CD4-positive, CD25-positive, alpha-beta regulatory T cell (primary cell): ENCODE results near the gene JARID2. TPM values are rescaled to one million over a fixed set of nuclear protein-coding genes. Genes with fewer than 3 reads are reported as not detected.

Experiments
- ATAC-seq, 2 donors: fragments of 150-1000 bp; cut with Tn5 transposase; one replicate each; pipeline ENCODE4 v1.10.0; 2021; ENCODE audit warnings: low read depth in 2 of 2, moderate number of reproducible peaks in 2 of 2, moderate library complexity in 1 of 2
- DNase-seq, 3 donors: peaks; one replicate each; pipeline versions ENCODE4 v3.0.0 to v3.0.0-alpha.2; 2012 to 2022; ENCODE audit warnings: mixed read lengths in 1 of 3
- H3K27ac ChIP-seq: one replicate; pipeline ENCODE4 v1.7.0; 2013; ENCODE audit warnings: mild to moderate bottlenecking, low read length; ENCODE audit not compliant: insufficient read depth, poor library complexity, severe bottlenecking
- H3K27me3 ChIP-seq: one replicate; pipeline ENCODE4 v1.7.0; 2013; ENCODE audit warnings: low read length; ENCODE audit not compliant: control insufficient read depth, insufficient read depth
- H3K36me3 ChIP-seq: one replicate; pipeline ENCODE4 v1.7.0; 2013; ENCODE audit warnings: mild to moderate bottlenecking, low read length, moderate library complexity; ENCODE audit not compliant: control insufficient read depth, insufficient read depth
- H3K4me1 ChIP-seq: 2 replicates; pipeline ENCODE4 v1.7.0; 2013; ENCODE audit warnings: mild to moderate bottlenecking, low read length; ENCODE audit not compliant: insufficient read depth, control insufficient read depth, poor library complexity, severe bottlenecking
- H3K4me3 ChIP-seq: one replicate; pipeline ENCODE4 v1.7.0; 2013; ENCODE audit warnings: low read depth, mild to moderate bottlenecking, low read length, moderate library complexity
- H3K9me3 ChIP-seq, 2 experiments: 1 replicate in 1 of 2; 2 replicates in 1 of 2; pipeline ENCODE4 v1.7.0; 2013; ENCODE audit warnings: low read length in 2 of 2, mild to moderate bottlenecking in 1 of 2, moderate library complexity in 1 of 2; ENCODE audit not compliant: control insufficient read depth in 2 of 2
- H3K27ac Mint-ChIP-seq, 3 donors: one replicate each; pipeline ENCODE4 v1.8.0; 2020 to 2022; ENCODE audit warnings: mild to moderate bottlenecking in 3 of 3, mixed read lengths in 3 of 3, moderate library complexity in 2 of 3
- H3K27me3 Mint-ChIP-seq: one replicate; pipeline ENCODE4 v1.8.0; 2022; ENCODE audit warnings: mild to moderate bottlenecking, mixed read lengths
- H3K36me3 Mint-ChIP-seq: one replicate; pipeline ENCODE4 v1.8.0; 2020; ENCODE audit warnings: mixed read lengths
- H3K4me1 Mint-ChIP-seq, 4 donors: one replicate each; pipeline ENCODE4 v1.8.0; 2020 to 2022; ENCODE audit warnings: mixed read lengths in 4 of 4, mild to moderate bottlenecking in 1 of 4
- H3K4me3 Mint-ChIP-seq, 4 donors: one replicate each; pipeline ENCODE4 v1.8.0; 2020 to 2022; ENCODE audit warnings: mild to moderate bottlenecking in 4 of 4, mixed read lengths in 4 of 4, moderate library complexity in 3 of 4
- H3K9me3 Mint-ChIP-seq, 7 donors: one replicate each; pipeline ENCODE4 v1.8.0; 2020 to 2022; ENCODE audit warnings: mixed read lengths in 7 of 7, mild to moderate bottlenecking in 3 of 7, moderate library complexity in 2 of 7
- polyA plus RNA-seq, 4 donors: library from polyadenylated mRNA; unstranded; fragments of 300-500 nt; fragmentation: Illumina TruSeq; gene quantifications; one replicate each; pipeline ENCODE4 v1.2.3, GENCODE V29; 2021
- total RNA-seq: library from RNA; stranded (reverse); gene quantifications from one replicate; pipeline ENCODE4 v1.2.3, GENCODE V29; 2022

The JARID2 gene
- total and polyA plus RNA-seq, 5 donors from 2014 or later = 4.1 to 26.1 (median 5.6) TPM

DNA sequence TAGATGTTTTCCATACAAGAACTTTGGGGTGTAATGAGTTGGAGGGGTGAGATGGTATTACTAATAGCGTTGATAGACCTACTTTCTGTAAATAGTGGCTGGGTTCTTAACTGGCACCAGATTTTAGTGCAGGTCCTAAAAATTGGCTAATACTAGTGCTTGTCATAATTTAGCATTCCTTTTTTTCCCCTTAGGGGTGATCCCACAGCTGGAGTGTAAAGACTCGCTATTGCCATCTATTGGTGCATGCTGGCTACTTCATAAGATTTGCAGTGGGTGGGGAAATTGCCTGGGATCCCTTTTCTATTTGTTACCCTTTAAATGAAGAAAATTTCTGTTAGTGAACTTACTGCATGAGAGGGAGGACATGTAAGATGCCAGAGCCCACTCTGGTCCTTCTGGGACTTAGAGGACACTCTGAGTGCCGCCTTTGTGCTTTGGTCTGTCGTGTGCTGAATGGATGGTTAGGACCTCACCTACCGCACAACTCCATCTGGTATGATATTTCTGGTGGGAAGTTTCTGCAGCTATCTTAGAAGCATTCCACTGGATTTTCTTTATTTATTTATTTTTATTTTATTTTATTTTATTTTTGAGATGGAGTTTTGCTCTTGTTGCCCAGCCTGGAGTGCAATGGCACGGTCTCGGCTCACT lies 195.5 kb downstream of the JARID2 start:
- peaks cover 47 to 70% (median 64%) of the 10 kb centered on the region in 4 donors for H3K4me1 Mint-ChIP-seq
- Histone ChIP-seq H3K27ac (no peak overlapping the region), H3K27me3 (no peaks in the 10 kb centered on the region), H3K9me3 (no peaks in the 10 kb centered on the region), H3K4me3 (no peak overlapping the region), H3K36me3 (peaks cover 2% of the 10 kb centered on the region), H3K4me1 (peaks cover 15% of the 10 kb centered on the region)
- no peaks in the 10 kb centered on the region for H3K27me3 Mint-ChIP-seq
- H3K9me3 Mint-ChIP-seq = no peaks in the 10 kb centered on the region
- peak overlapping the region; percentile 0 to 45 (median 11) for H3K27ac Mint-ChIP-seq
- no peaks in the 10 kb centered on the region for H3K36me3 Mint-ChIP-seq
- H3K4me3 Mint-ChIP-seq = peak overlapping the region in 1 of 4 donors; percentile 37
- DNase-seq (peak in 2 of 3 donors; percentile 30 to 59), ATAC-seq (no peak)

DNA sequence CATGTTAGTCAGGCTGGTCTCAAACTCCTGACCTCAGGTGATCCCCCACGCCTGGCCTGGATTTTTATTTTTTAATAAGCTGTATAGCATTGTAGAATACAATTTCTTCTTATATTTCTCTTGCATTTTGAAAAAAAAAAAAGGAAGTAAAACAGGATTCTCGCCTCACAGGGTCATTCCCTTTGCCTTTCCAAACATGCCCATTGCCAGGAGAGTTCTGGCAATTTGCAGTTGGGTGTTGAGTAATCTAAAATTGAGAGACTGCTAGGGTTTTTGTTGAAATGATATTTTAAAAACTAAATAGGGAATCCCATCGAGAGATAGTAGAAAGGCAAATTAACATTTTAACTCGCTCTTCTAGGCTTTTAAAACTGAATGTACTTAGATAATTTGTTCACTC lies 196.1 kb downstream of the JARID2 start:
- Mint-ChIP-seq H3K9me3 (no peaks in the 10 kb centered on the region), H3K36me3 (no peaks in the 10 kb centered on the region), H3K27me3 (no peaks in the 10 kb centered on the region), H3K4me1 (peaks cover 42 to 70% (median 61%) of the 10 kb centered on the region in 4 donors), H3K27ac (peak overlapping the region in 1 of 3 donors; percentile 78), H3K4me3 (no peak overlapping the region)
- H3K27me3 ChIP-seq = no peaks in the 10 kb centered on the region
- H3K9me3 ChIP-seq = no peaks in the 10 kb centered on the region
- no peak overlapping the region for H3K4me3 ChIP-seq
- H3K27ac ChIP-seq = no peak overlapping the region
- H3K4me1 ChIP-seq = peaks cover 15% of the 10 kb centered on the region
- no peak for DNase-seq
- H3K36me3 ChIP-seq = peaks cover 2% of the 10 kb centered on the region
- ATAC-seq = no peak

DNA sequence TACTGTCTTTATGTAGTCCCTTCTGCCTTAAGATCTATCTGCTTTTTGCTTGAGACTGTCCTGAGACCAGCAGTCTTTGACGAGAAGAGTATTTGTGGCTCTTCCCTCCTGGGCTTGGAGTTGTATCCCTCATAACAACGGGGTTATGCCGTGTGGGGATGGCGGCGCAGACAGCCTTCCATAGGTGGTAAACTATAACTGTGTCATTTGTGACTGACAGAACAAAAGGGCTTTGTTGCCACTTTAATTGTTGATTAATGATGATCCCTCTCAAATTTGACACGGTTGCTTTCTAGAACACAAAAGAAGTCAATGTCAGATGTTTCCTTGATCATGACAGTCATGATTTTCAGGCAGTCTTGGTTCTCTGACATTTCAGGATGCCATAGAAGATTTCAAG lies 196.6 kb downstream of the JARID2 start:
- Histone ChIP-seq H3K27me3 (no peaks in the 10 kb centered on the region), H3K27ac (no peak overlapping the region), H3K9me3 (no peaks in the 10 kb centered on the region), H3K4me3 (no peak overlapping the region), H3K36me3 (peaks cover 2% of the 10 kb centered on the region), H3K4me1 (peaks cover 15% of the 10 kb centered on the region)
- DNase-seq (no peak), ATAC-seq (no peak)
- no peak overlapping the region for H3K4me3 Mint-ChIP-seq
- no peaks in the 10 kb centered on the region for H3K27me3 Mint-ChIP-seq
- H3K4me1 Mint-ChIP-seq = peaks cover 37 to 70% (median 61%) of the 10 kb centered on the region in 4 donors
- no peaks in the 10 kb centered on the region for H3K36me3 Mint-ChIP-seq
- H3K27ac Mint-ChIP-seq = peak overlapping the region in 1 of 3 donors; percentile 78
- no peaks in the 10 kb centered on the region for H3K9me3 Mint-ChIP-seq

DNA sequence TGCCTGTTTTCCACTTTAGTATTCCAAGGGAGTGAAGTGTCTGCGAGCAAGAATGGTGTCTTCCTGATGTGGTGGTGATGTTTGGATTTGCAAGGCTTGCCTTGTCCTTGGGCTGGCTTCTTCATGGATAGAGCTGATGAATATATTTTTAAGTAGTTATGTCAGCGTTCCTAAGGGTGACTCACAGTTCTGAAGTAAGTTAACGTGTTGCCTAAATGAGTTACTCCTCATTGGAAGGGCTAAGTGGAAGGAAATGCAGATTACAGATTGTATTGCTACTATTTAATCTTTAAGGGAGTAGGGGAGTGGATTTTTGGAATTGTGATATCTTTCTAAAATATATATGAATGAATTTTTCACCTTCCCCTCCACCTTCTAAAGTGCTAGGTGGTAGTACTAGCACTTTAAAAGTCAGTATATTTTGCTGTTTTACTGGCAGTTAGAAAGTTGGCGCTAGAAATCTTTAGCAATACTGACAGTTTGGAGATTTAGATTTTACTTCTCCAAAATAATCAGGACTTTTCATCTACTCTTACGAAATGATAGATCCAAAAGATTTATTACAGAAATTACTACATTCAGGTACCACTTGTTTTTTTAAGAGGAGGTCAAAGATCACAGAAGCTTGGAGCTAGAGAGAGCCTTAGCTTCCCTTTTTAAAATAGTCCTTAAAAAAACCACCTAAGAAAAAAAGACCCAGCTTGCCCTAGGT lies 197.4 kb downstream of the JARID2 start:
- no peak for ATAC-seq
- Histone ChIP-seq H3K27me3 (no peaks in the 10 kb centered on the region), H3K4me3 (no peak overlapping the region), H3K36me3 (peaks cover 2% of the 10 kb centered on the region), H3K4me1 (peaks cover 15% of the 10 kb centered on the region), H3K9me3 (no peaks in the 10 kb centered on the region), H3K27ac (no peak overlapping the region)
- H3K27ac Mint-ChIP-seq = peak overlapping the region in 1 of 3 donors; percentile 35
- no peak for DNase-seq
- no peaks in the 10 kb centered on the region for H3K27me3 Mint-ChIP-seq
- H3K36me3 Mint-ChIP-seq = no peaks in the 10 kb centered on the region
- H3K4me3 Mint-ChIP-seq = no peak overlapping the region
- no peaks in the 10 kb centered on the region for H3K9me3 Mint-ChIP-seq
- H3K4me1 Mint-ChIP-seq = peaks cover 37 to 69% (median 61%) of the 10 kb centered on the region in 4 donors

DNA sequence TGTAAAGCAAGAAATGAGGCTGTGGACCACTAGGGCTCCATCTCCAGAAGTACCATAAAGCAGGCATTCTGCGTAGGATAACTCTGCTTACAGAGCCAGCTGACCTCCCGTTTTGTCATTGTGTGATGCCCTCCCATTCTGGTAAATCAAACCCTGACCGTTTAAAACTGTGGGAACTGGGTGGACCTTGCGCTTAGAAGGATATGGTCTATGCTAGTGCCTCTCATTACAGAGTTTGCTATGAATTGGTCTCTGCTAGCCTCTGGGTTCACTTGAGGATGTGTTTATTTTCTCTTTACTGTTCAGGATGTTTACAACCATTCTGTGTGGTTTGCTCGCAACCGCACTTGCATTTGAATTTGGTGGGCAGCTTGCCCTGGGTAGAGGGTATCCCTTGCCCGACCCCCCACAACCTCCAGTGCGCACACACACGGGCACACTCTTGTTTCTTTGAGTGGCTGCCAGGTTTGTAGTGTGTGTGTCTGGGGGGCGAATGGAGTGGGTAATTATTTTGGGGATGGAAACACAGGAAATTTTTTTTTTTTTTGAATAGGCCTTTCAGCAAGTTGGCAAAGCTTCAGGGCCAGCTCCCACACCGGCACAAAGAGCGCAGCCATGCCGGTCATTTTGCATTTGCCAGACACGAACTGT lies 198.3 kb downstream of the JARID2 start:
- no peaks in the 10 kb centered on the region for H3K27me3 ChIP-seq
- H3K4me3 Mint-ChIP-seq = no peak overlapping the region
- H3K9me3 Mint-ChIP-seq = no peaks in the 10 kb centered on the region
- H3K4me1 ChIP-seq = peaks cover 7% of the 10 kb centered on the region
- H3K27ac Mint-ChIP-seq = peak overlapping the region in 1 of 3 donors; percentile 35
- ATAC-seq = no peak
- no peak overlapping the region for H3K27ac ChIP-seq
- H3K4me1 Mint-ChIP-seq = peaks cover 36 to 64% (median 53%) of the 10 kb centered on the region in 4 donors
- peaks cover 2% of the 10 kb centered on the region for H3K36me3 ChIP-seq
- H3K9me3 ChIP-seq = no peaks in the 10 kb centered on the region
- no peak overlapping the region for H3K4me3 ChIP-seq
- no peak for DNase-seq
- no peaks in the 10 kb centered on the region for H3K36me3 Mint-ChIP-seq
- H3K27me3 Mint-ChIP-seq = no peaks in the 10 kb centered on the region

DNA sequence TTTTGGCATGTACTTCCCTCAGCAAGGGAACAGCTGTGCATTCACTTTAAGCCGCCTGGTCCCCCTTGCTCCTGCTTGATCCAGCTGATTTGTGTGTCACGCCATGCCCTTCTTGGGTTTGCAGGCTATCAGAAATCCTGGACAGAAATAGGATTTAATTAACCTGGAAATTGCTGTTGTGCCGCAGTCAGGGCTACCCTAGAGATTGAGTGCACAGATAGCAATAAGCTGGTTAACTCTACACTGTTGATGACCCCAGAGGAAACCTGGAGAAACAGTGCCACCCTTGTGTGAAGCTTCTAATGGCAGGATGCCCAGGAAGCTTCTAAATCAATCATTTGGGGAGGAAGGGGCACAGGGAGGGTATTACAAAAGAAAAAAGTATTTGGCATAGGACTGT lies 199.0 kb downstream of the JARID2 start:
- H3K36me3 ChIP-seq = peaks cover 2% of the 10 kb centered on the region
- Mint-ChIP-seq H3K4me1 (peaks cover 33 to 61% (median 49%) of the 10 kb centered on the region in 4 donors), H3K4me3 (peak overlapping the region in 1 of 4 donors; percentile 2), H3K27ac (peak overlapping the region in 1 of 3 donors; percentile 31), H3K9me3 (no peaks in the 10 kb centered on the region), H3K27me3 (no peaks in the 10 kb centered on the region), H3K36me3 (no peaks in the 10 kb centered on the region)
- ATAC-seq = no peak
- H3K4me3 ChIP-seq = no peak overlapping the region
- no peak overlapping the region for H3K27ac ChIP-seq
- H3K9me3 ChIP-seq = no peaks in the 10 kb centered on the region
- DNase-seq = peak in 1 of 3 donors; percentile 42
- no peaks in the 10 kb centered on the region for H3K27me3 ChIP-seq
- peaks cover under 1% of the 10 kb centered on the region for H3K4me1 ChIP-seq

DNA sequence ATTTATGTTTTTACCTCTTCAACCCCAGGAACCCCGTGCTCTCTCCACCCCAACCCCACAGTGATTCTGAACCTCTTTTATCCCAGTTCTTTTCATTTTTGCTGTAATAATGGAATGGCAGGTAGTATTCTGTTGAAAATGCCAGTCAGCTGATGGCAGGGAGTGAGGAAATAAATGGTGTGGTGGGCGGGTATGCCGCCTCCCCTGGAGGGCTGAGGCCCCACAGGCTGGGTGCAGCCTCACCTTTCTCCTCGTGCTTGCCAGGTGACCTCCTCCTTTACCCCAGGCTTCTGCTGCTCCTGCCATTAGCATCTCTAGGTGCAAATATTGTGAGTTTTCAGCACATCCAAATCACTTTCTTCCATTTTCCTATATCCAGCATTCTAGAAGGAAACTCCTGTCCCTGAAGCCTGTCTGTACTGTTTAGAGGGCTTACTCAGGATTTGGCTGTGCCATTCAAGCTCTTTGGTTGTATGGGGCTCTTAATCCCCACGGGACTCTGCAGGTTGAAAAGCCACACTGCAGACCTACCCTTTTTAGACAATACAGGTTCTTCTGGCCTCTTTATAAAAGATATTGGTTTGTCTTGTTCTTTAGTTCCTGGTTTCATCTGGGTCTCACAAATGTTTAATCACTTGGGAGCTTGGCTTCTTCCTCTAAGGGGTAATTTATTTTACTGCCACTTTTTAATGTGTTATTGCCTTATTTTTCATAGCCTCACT lies 201.8 kb downstream of the JARID2 start:
- H3K4me3 ChIP-seq = no peak overlapping the region
- H3K27me3 ChIP-seq = no peaks in the 10 kb centered on the region
- H3K36me3 ChIP-seq = peaks cover 2% of the 10 kb centered on the region
- Mint-ChIP-seq H3K9me3 (no peaks in the 10 kb centered on the region), H3K27ac (peak overlapping the region in 1 of 3 donors; percentile 47), H3K36me3 (no peaks in the 10 kb centered on the region), H3K4me1 (peaks cover 28 to 68% (median 54%) of the 10 kb centered on the region in 4 donors), H3K4me3 (no peak overlapping the region), H3K27me3 (no peaks in the 10 kb centered on the region)
- DNase-seq = no peak
- no peak for ATAC-seq
- peaks cover 10% of the 10 kb centered on the region for H3K4me1 ChIP-seq
- no peaks in the 10 kb centered on the region for H3K9me3 ChIP-seq
- no peak overlapping the region for H3K27ac ChIP-seq
